ENCODE measurements around the gene TIMM23.

TIMM23 gene

GRCh38 chr10:46050941-46051623 lies 78.8 kb downstream of the TIMM23 start:
- no peak for DNase-seq (ENCODE audit: low read depth)
- no peak overlapping the region for H3K4me3 ChIP-seq (ENCODE audit: low read depth, low read length)
- TF ChIP-seq, protein P1, sequence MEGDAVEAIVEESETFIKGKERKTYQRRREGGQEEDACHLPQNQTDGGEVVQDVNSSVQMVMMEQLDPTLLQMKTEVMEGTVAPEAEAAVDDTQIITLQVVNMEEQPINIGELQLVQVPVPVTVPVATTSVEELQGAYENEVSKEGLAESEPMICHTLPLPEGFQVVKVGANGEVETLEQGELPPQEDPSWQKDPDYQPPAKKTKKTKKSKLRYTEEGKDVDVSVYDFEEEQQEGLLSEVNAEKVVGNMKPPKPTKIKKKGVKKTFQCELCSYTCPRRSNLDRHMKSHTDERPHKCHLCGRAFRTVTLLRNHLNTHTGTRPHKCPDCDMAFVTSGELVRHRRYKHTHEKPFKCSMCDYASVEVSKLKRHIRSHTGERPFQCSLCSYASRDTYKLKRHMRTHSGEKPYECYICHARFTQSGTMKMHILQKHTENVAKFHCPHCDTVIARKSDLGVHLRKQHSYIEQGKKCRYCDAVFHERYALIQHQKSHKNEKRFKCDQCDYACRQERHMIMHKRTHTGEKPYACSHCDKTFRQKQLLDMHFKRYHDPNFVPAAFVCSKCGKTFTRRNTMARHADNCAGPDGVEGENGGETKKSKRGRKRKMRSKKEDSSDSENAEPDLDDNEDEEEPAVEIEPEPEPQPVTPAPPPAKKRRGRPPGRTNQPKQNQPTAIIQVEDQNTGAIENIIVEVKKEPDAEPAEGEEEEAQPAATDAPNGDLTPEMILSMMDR (conservative IDR thresholded peaks at IDR 0.05; ENCODE audit: low read depth, low read length): no peak

DNA sequence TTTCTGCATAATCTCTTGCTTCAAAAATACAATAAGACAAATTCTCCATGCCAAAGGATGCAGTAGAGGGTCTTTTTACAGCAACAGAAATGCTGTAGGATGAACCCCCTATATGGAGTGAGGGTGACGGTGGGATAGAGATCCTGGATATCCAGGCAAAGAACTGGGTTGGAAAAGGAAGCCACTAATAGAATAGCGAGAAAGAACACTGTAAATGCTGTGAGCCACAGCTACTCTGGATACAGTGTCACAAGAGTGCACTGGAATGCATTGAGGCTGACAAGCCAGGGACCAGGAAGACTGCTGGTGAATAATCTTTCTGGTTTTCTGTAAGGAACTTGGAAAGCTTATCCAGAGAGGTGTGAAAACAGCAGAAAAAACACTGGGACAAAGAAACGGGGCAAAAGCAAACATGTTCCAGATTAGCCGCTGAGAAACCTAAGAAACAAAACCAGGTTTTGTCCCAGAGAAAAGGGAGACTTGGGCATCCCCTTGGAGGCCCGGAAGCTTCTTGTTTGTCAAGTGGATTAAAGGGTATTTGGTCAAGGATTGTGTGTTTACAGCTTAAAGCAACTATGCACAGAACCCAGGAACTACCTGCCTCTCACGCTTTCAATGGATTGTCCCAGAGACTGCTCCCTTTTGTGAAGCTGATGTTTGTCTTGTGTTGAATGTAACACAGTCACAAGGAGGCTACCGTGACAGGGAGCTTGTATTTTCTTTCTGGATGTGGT lies 79.9 kb downstream of the TIMM23 start:
- no peak overlapping the region for H3K4me3 ChIP-seq (ENCODE audit: low read depth, low read length)
- DNase-seq (ENCODE audit: low read depth): no peak
- TF ChIP-seq, protein P1 (conservative IDR thresholded peaks at IDR 0.05; ENCODE audit: low read depth, low read length): no peak

- TF ChIP-seq, protein P1 (conservative IDR thresholded peaks at IDR 0.05; ENCODE audit: low read depth, low read length): no peak
- H3K4me3 ChIP-seq (ENCODE audit: low read depth, low read length): no peak overlapping the region
- DNase-seq (ENCODE audit: low read depth): no peak
Observed at GRCh38 chr10:46052791-46053375, 80.6 kb downstream of the TIMM23 start.

Data from choroid plexus epithelial cell (primary cell).